HL-60 (cell line): ENCODE data around the gene MGAT5.
A peak's percentile ranks its signal among the peaks of the same experiment; 100 is the strongest.

Experiments used
- DNase-seq, 2 experiments: peaks; one replicate each; pipeline ENCODE4 v3.0.0-alpha.2; 2010 to 2020; ENCODE audit warnings: low read depth in 1 of 2, low spot score in 1 of 2
- H3K27ac ChIP-seq: fragments of 250-450 bp; sonication (Bioruptor Pico); replicated peaks from 2 replicates; pipeline ENCODE4 v1.5.1; 2020; ENCODE audit warnings: mild to moderate bottlenecking, moderate library complexity
- H3K27me3 ChIP-seq: fragments of 250-450 bp; sonication (Bioruptor Pico); 2 replicates; pipeline ENCODE4 v1.5.1; 2021; ENCODE audit warnings: mild to moderate bottlenecking, moderate library complexity; ENCODE audit not compliant: insufficient read depth, poor library complexity, severe bottlenecking
- H3K4me3 ChIP-seq: replicated peaks from 2 replicates; pipeline ENCODE4 v1.5.1; 2011; ENCODE audit warnings: mild to moderate bottlenecking, control low read depth, low read length; ENCODE audit not compliant: insufficient read depth
- GABPA ChIP-seq: IDR thresholded peaks from 2 replicates; pipeline ENCODE4 v1.6.1; 2012; ENCODE audit warnings: low read depth
- POLR2AphosphoS5 ChIP-seq: IDR thresholded peaks from 2 replicates; pipeline ENCODE4 v1.6.1; 2012; ENCODE audit warnings: low read depth
- SPI1 ChIP-seq: IDR thresholded peaks from 2 replicates; pipeline ENCODE4 v1.6.1; 2012; ENCODE audit warnings: low read depth, mild to moderate bottlenecking, borderline replicate concordance
- TF ChIP-seq, protein P1 (sequence below): IDR thresholded peaks from 2 replicates; pipeline ENCODE4 v1.6.1; 2012; ENCODE audit warnings: low read depth; ENCODE audit not compliant: insufficient replicate concordance
- TF ChIP-seq, protein P2 (sequence below): IDR thresholded peaks from one replicate; pipeline ENCODE4 v1.5.1; 2011; ENCODE audit warnings: low read length, control low read depth, inconsistent platforms; ENCODE audit not compliant: insufficient read depth

Gene MGAT5

DNA sequence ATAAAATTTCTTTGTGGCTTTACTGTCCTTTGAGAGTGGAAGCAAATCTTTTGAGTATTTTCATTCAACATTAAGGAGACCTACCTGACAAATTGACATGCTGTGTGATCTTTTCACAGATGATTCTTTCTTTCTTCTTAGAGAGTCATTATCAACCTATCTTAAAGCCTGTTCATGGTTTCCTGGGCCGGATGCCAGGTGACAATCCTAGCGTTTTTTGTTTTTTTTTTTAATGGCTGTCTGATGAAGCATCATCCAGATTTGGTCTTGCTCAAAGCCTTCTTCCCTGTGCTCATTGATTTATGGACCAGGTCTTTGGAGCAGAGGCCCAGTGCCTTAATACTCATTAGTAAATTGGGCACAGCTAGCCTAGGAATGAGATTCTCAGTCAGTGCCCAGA is 9.8 kb upstream of the MGAT5 start:
- H3K4me3 ChIP-seq: no peak overlapping the region
- H3K27ac ChIP-seq: no peak overlapping the region
- TF ChIP-seq GABPA (no peak), POLR2AphosphoS5 (no peak), SPI1 (no peak)
- TF ChIP-seq, protein P1, sequence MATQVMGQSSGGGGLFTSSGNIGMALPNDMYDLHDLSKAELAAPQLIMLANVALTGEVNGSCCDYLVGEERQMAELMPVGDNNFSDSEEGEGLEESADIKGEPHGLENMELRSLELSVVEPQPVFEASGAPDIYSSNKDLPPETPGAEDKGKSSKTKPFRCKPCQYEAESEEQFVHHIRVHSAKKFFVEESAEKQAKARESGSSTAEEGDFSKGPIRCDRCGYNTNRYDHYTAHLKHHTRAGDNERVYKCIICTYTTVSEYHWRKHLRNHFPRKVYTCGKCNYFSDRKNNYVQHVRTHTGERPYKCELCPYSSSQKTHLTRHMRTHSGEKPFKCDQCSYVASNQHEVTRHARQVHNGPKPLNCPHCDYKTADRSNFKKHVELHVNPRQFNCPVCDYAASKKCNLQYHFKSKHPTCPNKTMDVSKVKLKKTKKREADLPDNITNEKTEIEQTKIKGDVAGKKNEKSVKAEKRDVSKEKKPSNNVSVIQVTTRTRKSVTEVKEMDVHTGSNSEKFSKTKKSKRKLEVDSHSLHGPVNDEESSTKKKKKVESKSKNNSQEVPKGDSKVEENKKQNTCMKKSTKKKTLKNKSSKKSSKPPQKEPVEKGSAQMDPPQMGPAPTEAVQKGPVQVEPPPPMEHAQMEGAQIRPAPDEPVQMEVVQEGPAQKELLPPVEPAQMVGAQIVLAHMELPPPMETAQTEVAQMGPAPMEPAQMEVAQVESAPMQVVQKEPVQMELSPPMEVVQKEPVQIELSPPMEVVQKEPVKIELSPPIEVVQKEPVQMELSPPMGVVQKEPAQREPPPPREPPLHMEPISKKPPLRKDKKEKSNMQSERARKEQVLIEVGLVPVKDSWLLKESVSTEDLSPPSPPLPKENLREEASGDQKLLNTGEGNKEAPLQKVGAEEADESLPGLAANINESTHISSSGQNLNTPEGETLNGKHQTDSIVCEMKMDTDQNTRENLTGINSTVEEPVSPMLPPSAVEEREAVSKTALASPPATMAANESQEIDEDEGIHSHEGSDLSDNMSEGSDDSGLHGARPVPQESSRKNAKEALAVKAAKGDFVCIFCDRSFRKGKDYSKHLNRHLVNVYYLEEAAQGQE: no peak
- TF ChIP-seq, protein P2, sequence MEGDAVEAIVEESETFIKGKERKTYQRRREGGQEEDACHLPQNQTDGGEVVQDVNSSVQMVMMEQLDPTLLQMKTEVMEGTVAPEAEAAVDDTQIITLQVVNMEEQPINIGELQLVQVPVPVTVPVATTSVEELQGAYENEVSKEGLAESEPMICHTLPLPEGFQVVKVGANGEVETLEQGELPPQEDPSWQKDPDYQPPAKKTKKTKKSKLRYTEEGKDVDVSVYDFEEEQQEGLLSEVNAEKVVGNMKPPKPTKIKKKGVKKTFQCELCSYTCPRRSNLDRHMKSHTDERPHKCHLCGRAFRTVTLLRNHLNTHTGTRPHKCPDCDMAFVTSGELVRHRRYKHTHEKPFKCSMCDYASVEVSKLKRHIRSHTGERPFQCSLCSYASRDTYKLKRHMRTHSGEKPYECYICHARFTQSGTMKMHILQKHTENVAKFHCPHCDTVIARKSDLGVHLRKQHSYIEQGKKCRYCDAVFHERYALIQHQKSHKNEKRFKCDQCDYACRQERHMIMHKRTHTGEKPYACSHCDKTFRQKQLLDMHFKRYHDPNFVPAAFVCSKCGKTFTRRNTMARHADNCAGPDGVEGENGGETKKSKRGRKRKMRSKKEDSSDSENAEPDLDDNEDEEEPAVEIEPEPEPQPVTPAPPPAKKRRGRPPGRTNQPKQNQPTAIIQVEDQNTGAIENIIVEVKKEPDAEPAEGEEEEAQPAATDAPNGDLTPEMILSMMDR: no peak
- no peaks in the 10 kb centered on the region for H3K27me3 ChIP-seq
- no peak for DNase-seq

DNA sequence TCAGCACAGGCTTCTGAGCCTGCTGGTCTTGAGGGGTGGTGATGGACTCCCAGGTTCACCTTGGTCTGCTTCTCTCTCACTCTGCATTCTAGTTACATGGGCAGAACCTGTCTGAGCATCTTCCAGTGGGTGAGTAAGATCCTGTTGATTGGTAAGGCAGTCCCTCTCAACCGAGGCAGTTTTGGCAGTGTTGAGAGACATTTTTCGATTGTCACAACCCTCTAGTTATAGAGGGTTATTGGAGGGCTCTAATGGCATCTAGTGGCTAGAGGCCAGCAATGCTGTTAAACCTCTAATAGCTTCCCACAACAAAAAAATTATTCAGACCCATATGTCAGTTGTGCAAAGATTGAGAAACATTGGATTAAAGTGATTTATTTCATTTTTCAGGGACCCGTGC is 9.3 kb upstream of the MGAT5 start:
- no peak overlapping the region for H3K4me3 ChIP-seq
- TF ChIP-seq POLR2AphosphoS5 (no peak), SPI1 (no peak)
- H3K27ac ChIP-seq: no peak overlapping the region
- no peaks in the 10 kb centered on the region for H3K27me3 ChIP-seq
- no peak for DNase-seq

DNA sequence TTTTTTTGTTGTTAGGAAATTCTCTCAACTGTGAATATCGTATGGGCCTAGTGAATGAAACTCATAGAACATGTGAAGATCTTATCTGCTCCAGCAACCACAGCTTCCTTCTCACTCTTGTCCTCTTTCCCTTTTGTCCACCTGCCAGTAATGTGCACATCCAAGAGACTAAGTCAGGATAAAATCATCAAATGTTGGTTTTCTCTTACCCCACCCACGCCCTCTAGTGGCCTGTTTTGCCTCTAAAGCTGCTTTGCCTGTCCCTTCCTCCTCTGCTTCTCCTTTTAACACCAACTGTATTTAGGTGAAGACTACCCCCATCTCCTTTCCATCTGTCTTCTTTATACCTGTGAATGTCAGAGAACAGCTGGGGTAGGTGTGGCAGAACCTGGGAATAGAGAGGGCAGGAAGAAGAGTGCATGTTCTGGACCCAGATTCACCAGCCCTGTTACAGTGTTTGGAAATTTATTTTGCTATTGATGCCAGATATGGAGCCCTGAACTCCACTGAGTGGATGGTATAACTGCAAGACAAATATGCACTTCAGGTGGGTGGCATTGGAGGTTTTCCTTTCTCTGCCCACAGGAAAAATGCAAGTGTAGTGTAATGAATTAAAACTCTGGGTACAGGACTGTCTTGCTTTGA is 8.4 kb upstream of the MGAT5 start:
- DNase-seq: peak; percentile 51 to 89
- Histone ChIP-seq H3K4me3 (no peak overlapping the region), H3K27me3 (no peaks in the 10 kb centered on the region), H3K27ac (no peak overlapping the region)
- TF ChIP-seq POLR2AphosphoS5 (no peak), SPI1 (peak; percentile 34; the same call in 1 of the 2 replicates), GABPA (no peak)
- TF ChIP-seq, protein P2: peak; percentile 62

DNA sequence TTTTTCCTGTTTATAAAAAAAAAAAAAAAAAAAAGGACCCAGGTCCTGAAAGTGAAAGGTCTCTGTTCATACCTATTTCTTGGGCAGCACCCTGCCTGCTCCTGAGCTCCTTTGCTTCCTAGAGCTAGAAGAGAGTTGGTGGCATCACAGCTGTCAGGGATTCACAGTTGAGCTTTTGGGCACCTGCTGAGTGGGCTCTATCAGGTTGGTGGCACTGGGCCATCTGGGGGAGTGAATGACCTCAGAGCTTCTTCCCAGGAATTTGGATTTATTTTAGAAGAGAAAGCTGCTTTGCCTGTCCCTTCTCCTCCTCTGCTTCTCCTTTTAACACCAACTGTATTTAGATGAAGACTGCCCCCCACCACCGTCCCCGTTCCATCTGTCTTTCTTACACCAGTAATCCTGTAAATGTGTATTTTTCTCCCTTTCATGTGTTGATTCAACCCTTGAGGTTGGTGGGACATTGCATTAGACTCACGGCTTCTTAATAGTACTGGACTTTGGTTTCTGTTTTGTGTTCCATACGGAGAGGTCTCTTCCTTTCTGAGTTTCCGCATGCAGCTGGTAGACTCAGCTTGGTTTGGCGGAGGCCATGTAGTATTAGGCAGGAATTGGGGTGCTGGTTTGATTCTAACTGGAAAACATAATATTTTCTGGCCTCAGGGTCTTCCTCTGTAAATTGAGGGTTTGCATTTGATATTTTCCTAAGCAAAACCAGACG is 7.6 kb upstream of the MGAT5 start:
- no peak for TF ChIP-seq GABPA
- TF ChIP-seq, protein P2: no peak
- Histone ChIP-seq H3K27me3 (no peaks in the 10 kb centered on the region), H3K4me3 (no peak overlapping the region), H3K27ac (peak overlapping the region; percentile 18; the same call in 1 of the 2 replicates)
- no peak for DNase-seq

DNA sequence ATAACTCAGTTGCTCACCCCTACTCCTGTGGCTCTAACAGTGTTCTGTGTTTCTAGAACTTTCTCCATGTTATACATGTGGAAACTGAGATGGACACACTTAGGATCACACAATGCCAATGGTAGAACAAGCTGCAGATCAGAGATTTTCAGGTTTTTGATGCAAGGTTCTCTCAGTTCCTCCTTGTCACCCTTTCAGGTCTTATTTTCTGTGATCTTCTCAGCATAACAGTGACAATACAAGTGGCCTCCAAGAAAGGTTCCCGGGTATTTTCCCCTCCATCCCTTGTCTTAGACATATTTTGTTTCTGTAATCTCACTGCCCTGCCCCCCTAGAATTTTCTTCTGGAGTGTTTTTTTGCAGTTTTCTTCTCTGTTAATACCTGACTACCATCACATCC is 6.2 kb upstream of the MGAT5 start:
- H3K27me3 ChIP-seq: no peaks in the 10 kb centered on the region
- H3K27ac ChIP-seq: no peak overlapping the region
- no peak for TF ChIP-seq SPI1
- TF ChIP-seq, protein P1: no peak
- TF ChIP-seq, protein P2: no peak
- no peak for TF ChIP-seq GABPA
- TF ChIP-seq POLR2AphosphoS5: no peak
- DNase-seq: no peak
- H3K4me3 ChIP-seq: no peak overlapping the region
